Astrocyte (in vitro differentiated cells and primary cell): ENCODE measurements around the gene ZC3H7A.

Experiments used
- EZH2 ChIP-seq: IDR thresholded peaks from 2 replicates; pipeline ENCODE4 v1.6.1; 2012; ENCODE audit warnings: mild to moderate bottlenecking, low read length, inconsistent platforms; ENCODE audit not compliant: insufficient read depth
- TF ChIP-seq, protein P1 (sequence below): IDR thresholded peaks from 2 replicates; pipeline ENCODE4 v1.5.1; 2011; ENCODE audit warnings: low read depth, mild to moderate bottlenecking, inconsistent platforms, low read length, moderate library complexity; ENCODE audit not compliant: insufficient read depth

GRCh38 chr16:11844499-11844898 lies 47.4 kb upstream of the ZC3H7A start:
- TF ChIP-seq, protein P1, sequence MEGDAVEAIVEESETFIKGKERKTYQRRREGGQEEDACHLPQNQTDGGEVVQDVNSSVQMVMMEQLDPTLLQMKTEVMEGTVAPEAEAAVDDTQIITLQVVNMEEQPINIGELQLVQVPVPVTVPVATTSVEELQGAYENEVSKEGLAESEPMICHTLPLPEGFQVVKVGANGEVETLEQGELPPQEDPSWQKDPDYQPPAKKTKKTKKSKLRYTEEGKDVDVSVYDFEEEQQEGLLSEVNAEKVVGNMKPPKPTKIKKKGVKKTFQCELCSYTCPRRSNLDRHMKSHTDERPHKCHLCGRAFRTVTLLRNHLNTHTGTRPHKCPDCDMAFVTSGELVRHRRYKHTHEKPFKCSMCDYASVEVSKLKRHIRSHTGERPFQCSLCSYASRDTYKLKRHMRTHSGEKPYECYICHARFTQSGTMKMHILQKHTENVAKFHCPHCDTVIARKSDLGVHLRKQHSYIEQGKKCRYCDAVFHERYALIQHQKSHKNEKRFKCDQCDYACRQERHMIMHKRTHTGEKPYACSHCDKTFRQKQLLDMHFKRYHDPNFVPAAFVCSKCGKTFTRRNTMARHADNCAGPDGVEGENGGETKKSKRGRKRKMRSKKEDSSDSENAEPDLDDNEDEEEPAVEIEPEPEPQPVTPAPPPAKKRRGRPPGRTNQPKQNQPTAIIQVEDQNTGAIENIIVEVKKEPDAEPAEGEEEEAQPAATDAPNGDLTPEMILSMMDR = no peak
- no peak for TF ChIP-seq EZH2
